ENCODE measurements around the gene CAPN15. TPM values are rescaled to one million over a fixed set of nuclear protein-coding genes. Genes with fewer than 3 reads are reported as not detected.

CAPN15 gene
- total RNA-seq, 1 experiment from 2014 or later: 91.2 TPM

- BruUV-seq (replicated peaks): no TSS peak
- no peak for DNase-seq (ENCODE audit: low spot score)
- no peaks in the 10 kb centered on the region for H3K27me3 ChIP-seq (replicated peaks; ENCODE audit: insufficient read depth, low read depth, low read length, poor library complexity)
- no peaks in the 10 kb centered on the region for H3K36me3 ChIP-seq (ENCODE audit: insufficient read depth, low read length, poor library complexity, severe bottlenecking)
- ChIA-PET CTCF (interaction anchor here (0.6 to 1.0 kb wide), 2 partner anchors 8 to 228 kb away, joined by 3 read pairs; no protein-coding TSS in a partner anchor), POLR2A (ENCODE audit: low non-redundant PET) (no interaction called here)
- TF ChIP-seq EZH2 (IDR thresholded peaks at IDR 0.05; ENCODE audit: borderline replicate concordance, low read depth, low read length, poor library complexity, severe bottlenecking) (no peak), CTCF (conservative IDR thresholded peaks at IDR 0.05; ENCODE audit: low read depth, low read length) (no peak)
- intact Hi-C loops (cut with micrococcal nuclease; ENCODE audit: unreplicated experiment): no loop called here
- H3K4me1 ChIP-seq (ENCODE audit: insufficient read depth, low read length, poor library complexity, severe bottlenecking): peaks cover 7% of the 10 kb centered on the region
- H3K27ac ChIP-seq (ENCODE audit: low read depth, low read length, poor library complexity, severe bottlenecking): no peak overlapping the region
- no peaks in the 10 kb centered on the region for H3K9me3 ChIP-seq (ENCODE audit: low read depth, low read length, poor library complexity, severe bottlenecking)
- no peak overlapping the region for H3K4me3 ChIP-seq (ENCODE audit: low read depth, low read length, poor library complexity, severe bottlenecking)
Measured at GRCh38 chr16:580141-580945, 52.8 kb downstream of the CAPN15 start.

- H3K27ac ChIP-seq (ENCODE audit: low read depth, low read length, poor library complexity, severe bottlenecking): no peak overlapping the region
- no peaks in the 10 kb centered on the region for H3K27me3 ChIP-seq (replicated peaks; ENCODE audit: insufficient read depth, low read depth, low read length, poor library complexity)
- peaks cover 12% of the 10 kb centered on the region for H3K4me1 ChIP-seq (ENCODE audit: insufficient read depth, low read length, poor library complexity, severe bottlenecking)
- no peak for TF ChIP-seq CTCF (conservative IDR thresholded peaks at IDR 0.05; ENCODE audit: low read depth, low read length)
- no peak for TF ChIP-seq EZH2 (IDR thresholded peaks at IDR 0.05; ENCODE audit: borderline replicate concordance, low read depth, low read length, poor library complexity, severe bottlenecking)
- BruUV-seq (replicated peaks): no TSS peak
- H3K36me3 ChIP-seq (ENCODE audit: insufficient read depth, low read length, poor library complexity, severe bottlenecking): no peaks in the 10 kb centered on the region
- POLR2A ChIA-PET (ENCODE audit: low non-redundant PET): no interaction called here
- no peak for DNase-seq (ENCODE audit: low spot score)
- no peaks in the 10 kb centered on the region for H3K9me3 ChIP-seq (ENCODE audit: low read depth, low read length, poor library complexity, severe bottlenecking)
- CTCF ChIA-PET: interaction anchor here (0.6 to 1.0 kb wide), 2 partner anchors 8 to 227 kb away, joined by 3 read pairs; no protein-coding TSS in a partner anchor
- no peak overlapping the region for H3K4me3 ChIP-seq (ENCODE audit: low read depth, low read length, poor library complexity, severe bottlenecking)
- intact Hi-C loops (cut with micrococcal nuclease; ENCODE audit: unreplicated experiment): no loop called here
Measured at GRCh38 chr16:580946-581498, 53.5 kb downstream of the CAPN15 start.

GRCh38 chr16:582218-582613 lies 54.7 kb downstream of the CAPN15 start:
- intact Hi-C loops (cut with micrococcal nuclease; ENCODE audit: unreplicated experiment): no loop called here
- ChIA-PET POLR2A (ENCODE audit: low non-redundant PET) (no interaction called here), CTCF (interaction anchor here (0.5 kb wide), 1 partner anchor 16 kb away, joined by 3 read pairs; no protein-coding TSS in a partner anchor)
- no peaks in the 10 kb centered on the region for H3K9me3 ChIP-seq (ENCODE audit: low read depth, low read length, poor library complexity, severe bottlenecking)
- DNase-seq (ENCODE audit: low spot score): no peak
- H3K27ac ChIP-seq (ENCODE audit: low read depth, low read length, poor library complexity, severe bottlenecking): no peak overlapping the region
- no peaks in the 10 kb centered on the region for H3K27me3 ChIP-seq (replicated peaks; ENCODE audit: insufficient read depth, low read depth, low read length, poor library complexity)
- no peak overlapping the region for H3K4me3 ChIP-seq (ENCODE audit: low read depth, low read length, poor library complexity, severe bottlenecking)
- no peaks in the 10 kb centered on the region for H3K36me3 ChIP-seq (ENCODE audit: insufficient read depth, low read length, poor library complexity, severe bottlenecking)
- TF ChIP-seq EZH2 (IDR thresholded peaks at IDR 0.05; ENCODE audit: borderline replicate concordance, low read depth, low read length, poor library complexity, severe bottlenecking): no peak
- TF ChIP-seq CTCF (conservative IDR thresholded peaks at IDR 0.05; ENCODE audit: low read depth, low read length): no peak
- BruUV-seq (replicated peaks): no TSS peak
- H3K4me1 ChIP-seq (ENCODE audit: insufficient read depth, low read length, poor library complexity, severe bottlenecking): peaks cover 19% of the 10 kb centered on the region

All from A673 (cell line).